Dermis blood vessel endothelial cell (primary cell): ENCODE results near the gene PLOD3. TPM values are rescaled to one million over a fixed set of nuclear protein-coding genes. Genes with fewer than 3 reads are reported as not detected.

Source experiments
- DNase-seq: peaks from one replicate; pipeline ENCODE4 v3.0.0; 2010
- total RNA-seq: library from RNA; depleted of rRNA; stranded (reverse); fragments of >200 nt; gene quantifications from 2 replicates; pipeline ENCODE4 v1.2.3, GENCODE V29; 2014

PLOD3 gene
- total RNA-seq, 1 donor from 2014 or later = 54.1 TPM

GRCh38 chr7:101164071-101164840 is 53.1 kb downstream of the PLOD3 start:
- DNase-seq = peak; percentile 66

- DNase-seq = no peak
These were observed 53.9 kb downstream of the PLOD3 start for GRCh38 chr7:101163279-101164070.

GRCh38 chr7:101162551-101163278 is 54.7 kb downstream of the PLOD3 start:
- DNase-seq = peak; percentile 63

GRCh38 chr7:101161692-101162471 is 55.5 kb downstream of the PLOD3 start:
- no peak for DNase-seq

DNA sequence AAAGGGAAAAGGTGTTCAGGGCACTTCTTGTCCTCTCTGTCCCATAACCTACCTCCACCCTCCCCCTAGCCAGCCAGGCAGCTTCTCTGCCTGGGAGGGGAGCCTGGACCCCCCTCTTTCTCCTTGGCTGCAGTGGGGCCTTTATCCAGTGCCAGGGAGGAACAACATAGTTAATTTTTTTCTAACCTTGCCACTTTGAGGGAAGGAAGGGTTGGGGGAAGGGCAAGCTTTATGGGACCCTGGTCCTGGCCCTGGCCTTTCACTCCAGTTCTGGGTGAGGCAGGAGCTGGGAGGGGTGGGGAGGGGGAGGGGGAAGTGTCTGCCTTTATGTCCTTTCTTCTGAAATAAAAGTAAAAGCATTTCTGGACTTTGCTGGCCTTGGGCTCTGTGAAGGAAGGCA is 56.5 kb downstream of the PLOD3 start:
- no peak for DNase-seq

GRCh38 chr7:101159696-101160674 is 57.4 kb downstream of the PLOD3 start:
- DNase-seq = no peak

GRCh38 chr7:101156866-101157589 is 60.4 kb downstream of the PLOD3 start:
- DNase-seq = no peak

DNA sequence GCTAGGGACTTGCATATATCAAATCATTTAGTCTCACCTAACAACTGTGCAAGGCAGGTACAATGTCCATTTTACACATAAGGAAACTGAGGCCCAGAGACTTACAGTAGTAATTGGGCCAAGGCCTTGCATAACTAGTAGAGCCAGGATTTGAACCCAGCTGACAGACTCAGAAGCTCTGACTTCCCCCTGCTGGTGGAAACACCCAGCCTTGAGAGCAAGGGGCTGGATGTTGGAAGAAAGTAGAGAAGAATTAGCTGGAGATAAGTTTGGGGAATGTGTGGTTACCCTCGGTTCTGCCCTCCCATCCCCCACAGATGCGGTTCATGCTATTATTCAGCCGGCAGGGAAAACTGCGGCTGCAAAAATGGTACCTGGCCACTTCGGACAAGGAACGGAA is 61.1 kb downstream of the PLOD3 start:
- DNase-seq = no peak

Other genes with a start within 250 kb of the PLOD3 start
- gene MUC12, start 248.0 kb downstream of the PLOD3 start, total RNA-seq = not detected in 2 replicates
- gene MUC17, start 197.5 kb downstream of the PLOD3 start, total RNA-seq = not detected in 2 replicates
- 19.6 and 28.0 TPM in 2 replicates for gene TRIM56, start 132.1 kb downstream of the PLOD3 start, total RNA-seq
- 289 and 399 TPM in 2 replicates for gene SERPINE1, start 90.5 kb downstream of the PLOD3 start, total RNA-seq
- 115 and 144 TPM in 2 replicates for gene AP1S1, start 63.1 kb downstream of the PLOD3 start, total RNA-seq
- not detected in 2 replicates for gene VGF, start 52.0 kb downstream of the PLOD3 start, total RNA-seq
- gene NAT16, start 37.3 kb downstream of the PLOD3 start, total RNA-seq = not detected in 2 replicates
- not detected in 2 replicates for gene MOGAT3, start 16.5 kb downstream of the PLOD3 start, total RNA-seq
- gene ZNHIT1, start 584 bp upstream of the PLOD3 start, total RNA-seq = 70.9 and 122 TPM in 2 replicates
- gene CLDN15, start 20.2 kb upstream of the PLOD3 start, total RNA-seq = 2.3 and 6.5 TPM in 2 replicates
- gene FIS1, start 27.5 kb upstream of the PLOD3 start, total RNA-seq = 189 and 330 TPM in 2 replicates
- gene IFT22, start 104.2 kb upstream of the PLOD3 start, total RNA-seq = 13.0 and 15.8 TPM in 2 replicates
- gene COL26A1, start 145.3 kb upstream of the PLOD3 start, total RNA-seq = not detected in 2 replicates